GM18520 (cell line): ENCODE measurements around the gene CYP11A1.
"Not testable (repeated sequence)": the region's sequence is repeated elsewhere in the genome, so short reads cannot be mapped to it uniquely, and the experiment has no call there.

Experiments used
- ATAC-seq: cut with Tn5 transposase; IDR thresholded peaks from one replicate; pipeline ENCODE4 v1.9.1; 2021; ENCODE audit not compliant: unreplicated experiment

Gene CYP11A1

DNA sequence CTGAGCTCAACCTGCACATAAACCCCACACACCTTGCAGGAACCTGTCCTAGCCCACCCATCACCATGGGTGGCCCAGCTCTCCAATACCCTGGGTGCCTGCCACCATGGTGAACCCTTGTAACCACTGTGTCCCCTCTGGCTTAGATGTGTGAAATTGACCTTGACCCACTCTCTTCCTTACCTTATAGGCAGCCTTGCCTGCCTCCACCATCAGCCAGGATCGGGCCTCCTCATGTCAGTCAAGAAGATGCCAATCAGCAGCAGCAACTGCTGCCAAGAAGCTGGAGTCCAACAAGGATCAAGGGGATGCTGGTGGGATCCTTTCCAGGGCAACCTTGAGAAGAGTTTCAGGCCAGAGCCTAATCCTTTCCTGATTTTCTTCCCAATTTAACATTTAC, 8.8 kb upstream of the CYP11A1 start:
- ATAC-seq, result no peak

DNA sequence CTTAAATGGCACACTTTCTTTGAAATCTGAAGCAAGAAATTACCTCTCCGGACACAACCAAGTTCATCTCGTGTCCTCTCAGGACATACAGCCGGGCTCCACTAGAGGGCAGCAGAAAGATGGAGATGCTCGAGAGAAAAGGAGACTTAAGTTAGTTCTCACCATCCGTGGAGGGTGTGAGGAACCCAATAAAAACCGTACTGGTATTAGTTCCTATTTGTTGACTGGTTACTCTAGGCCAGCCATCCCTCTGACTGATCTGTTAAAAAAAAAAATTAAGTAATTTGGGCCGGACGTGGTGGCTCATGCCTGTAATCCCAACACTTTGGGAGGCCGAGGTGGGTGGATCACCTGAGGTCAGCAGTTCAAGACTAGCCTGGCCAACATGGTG, 7.9 kb upstream of the CYP11A1 start:
- peak; percentile 33 for ATAC-seq

DNA sequence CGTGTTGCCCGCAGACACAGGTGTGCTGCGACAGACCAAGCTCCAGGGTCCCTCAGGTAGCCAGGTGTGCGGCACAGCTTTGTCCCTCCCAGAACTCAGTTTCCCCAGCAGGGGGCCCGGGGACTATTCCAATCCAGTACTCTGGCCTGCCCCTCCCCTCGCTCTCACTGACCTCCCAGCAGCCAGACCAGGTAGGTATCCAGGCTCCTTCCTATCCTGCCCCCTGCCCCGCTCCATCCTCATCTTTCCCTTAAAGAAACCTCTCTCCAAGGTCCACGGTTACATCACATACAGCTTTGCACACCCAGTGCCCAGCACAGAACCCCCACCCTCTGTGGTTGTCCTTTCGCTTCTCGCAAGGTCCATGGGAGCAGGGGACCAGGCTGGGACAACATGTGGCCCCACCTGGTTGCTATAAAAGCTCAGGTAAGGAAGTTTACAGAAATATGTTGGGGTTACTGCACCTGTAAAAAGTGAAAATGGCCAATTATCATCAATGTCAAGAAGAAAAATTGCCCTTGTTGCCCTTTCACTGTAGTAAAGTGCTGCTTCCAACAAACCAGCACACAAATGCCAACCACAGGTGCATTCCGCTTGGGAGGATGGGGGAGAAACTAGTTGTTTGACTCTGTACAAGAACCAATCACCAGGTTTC, 7.3 kb upstream of the CYP11A1 start:
- ATAC-seq, result no peak

DNA sequence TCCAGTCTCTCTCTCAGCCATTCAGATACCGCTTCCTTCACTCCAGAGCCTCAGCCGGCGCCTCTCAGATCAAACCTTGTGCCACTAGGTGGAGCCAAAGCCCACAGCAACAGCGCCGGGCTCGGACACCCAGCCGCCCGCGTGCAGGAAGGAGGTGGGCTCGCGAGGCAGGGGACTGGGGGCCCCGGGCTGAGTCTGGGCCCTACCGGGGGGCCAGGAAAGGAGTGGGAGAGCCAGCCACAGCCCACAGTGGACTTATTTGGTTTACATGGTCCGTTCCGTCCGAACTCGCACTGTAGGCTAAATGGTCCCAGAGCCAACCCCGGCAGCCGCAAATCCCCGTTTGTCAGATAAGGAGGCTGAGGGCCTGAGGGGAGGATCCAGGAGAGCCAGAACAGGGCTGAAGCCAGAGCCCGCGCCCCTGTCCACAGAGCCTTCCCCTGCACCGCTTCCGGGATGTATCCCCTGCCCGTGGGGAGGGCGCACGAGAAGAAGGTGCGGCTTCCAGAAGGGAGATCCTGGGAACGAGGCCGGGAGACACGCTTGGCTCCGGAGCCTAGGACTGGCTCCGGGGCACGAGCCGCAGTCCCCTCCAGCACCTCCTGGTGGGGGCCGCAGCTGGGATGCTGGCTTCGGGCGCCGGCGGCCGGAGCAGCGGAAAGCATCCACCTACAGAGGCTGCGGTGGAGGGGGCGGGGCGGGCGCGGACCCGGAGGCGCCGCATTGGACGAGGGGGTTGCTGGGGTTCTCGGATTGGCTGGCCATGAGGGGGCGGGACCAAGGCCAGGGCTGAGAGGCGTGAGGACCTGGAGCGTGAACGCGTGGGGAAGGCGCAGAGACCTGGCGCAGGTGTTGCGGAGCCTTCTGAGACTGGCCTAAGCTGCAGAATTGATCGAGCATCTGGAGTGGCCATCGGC, 6.5 kb upstream of the CYP11A1 start:
- peak; percentile 45 for ATAC-seq

DNA sequence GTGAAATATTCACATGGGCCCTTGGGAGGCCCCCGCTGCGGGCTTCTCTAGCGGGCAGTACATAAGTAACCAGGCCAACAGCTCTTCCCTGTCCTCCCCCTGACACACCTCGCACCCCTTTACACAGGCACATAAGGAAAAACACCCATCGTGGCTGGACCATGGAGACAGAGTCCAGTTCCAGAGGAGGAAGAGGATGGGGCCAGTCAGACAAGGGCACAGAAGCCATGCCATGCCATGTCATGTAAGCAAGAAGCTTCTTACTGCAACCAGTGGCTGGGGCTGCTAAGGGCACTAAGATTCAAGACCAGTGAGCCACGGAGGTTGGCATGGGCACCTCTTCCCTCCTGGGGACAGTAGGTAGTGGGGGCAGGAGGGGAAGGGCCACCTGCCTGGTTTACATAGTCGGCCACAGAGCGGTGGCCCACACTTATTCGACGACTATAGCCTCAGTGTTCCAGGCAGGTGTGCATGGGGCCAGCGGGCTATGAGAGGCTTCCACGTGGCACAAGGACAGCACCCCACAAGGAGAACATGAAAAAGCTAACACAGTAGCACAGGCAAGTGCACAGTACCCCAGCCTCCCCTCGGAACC, 5.7 kb upstream of the CYP11A1 start:
- ATAC-seq, result no peak

DNA sequence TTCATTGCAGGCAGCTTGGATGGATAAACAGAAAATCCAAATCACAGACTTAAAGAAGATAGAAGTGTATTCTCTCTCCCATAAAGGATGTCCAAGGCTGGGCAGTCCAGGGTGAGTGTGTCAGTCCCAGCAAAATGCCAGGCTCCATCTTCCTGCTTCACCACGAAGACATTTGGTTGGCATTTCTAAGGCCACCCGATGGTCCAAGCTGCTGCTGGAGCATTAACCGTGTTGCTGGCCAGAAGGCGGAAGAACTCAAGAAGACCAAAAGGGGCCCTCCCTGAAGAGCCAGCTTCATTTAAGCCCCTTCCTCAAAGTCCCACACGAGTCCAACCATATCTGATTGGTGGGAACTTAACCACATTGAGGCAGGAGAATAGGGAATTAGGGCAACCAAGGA, 3.0 kb upstream of the CYP11A1 start:
- no peak for ATAC-seq

DNA sequence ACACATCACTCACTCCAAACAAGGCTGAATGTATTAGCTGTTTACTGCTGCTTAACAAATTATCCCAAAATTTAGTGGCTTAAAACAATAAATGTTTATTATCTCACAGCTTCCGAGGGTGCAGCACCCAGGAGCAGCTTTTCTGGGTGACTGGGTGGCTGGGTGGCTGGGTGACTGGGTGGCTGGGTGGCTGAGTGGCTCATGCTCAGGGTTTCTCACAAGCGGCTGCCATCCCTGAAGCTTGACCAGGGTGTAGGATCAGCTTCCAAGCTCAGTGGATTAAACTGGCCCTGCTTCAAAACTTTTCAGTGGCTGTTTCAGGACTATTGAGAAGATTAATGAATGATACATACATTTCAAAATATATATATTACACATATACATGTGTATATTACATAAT, 2.3 kb upstream of the CYP11A1 start:
- no peak for ATAC-seq

DNA sequence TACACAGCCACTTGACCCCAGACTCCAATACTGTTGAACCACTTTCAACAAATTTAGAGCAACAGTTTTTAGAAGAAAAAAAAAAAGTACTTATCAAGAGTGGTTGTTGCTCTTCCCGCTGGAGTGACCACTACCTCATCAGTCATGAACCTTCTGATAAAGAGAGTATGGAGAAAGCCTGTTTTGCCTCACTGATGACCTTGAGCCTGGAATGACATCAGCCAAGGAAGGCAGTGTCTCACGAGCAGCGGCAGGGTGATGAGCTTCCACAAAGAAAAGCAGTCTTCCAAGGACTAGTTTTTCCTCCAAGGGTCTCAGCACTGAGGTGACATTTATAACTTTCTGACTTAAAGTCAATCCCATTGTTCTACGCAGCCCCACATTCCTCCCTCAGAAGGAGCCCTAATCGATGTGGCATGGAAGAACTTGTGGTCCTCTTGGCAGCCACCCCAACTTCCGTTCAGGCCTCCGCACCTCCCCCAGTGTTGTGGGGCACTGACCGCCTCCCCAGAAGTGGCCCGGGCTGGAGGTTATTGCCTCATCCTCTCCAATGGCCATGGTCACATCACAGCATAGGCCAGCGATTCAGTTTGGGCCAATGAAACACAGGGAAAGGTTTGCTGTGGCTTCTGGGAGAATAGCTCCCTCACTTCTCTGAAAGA, 1.8 kb upstream of the CYP11A1 start:
- ATAC-seq, result no peak

DNA sequence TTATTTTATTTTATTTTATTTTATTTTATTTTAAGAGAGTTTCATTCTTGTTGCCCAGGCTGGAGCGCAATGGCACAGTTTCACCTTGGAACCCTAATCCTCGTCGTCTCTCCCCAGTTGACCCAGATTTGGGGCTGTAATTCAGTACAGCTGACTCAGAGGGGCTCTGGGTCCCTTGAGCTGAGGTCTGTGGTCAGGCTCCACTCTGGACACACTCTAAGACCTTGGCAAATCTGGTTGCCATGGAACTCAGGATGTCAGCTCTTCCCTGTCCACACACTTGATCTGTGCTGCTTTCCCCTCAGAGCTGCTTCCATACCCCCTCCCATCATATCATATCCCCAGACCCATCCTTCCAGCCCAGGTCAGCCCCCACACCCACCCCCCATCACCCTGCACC, 675 bp upstream of the CYP11A1 start:
- no peak for ATAC-seq

DNA sequence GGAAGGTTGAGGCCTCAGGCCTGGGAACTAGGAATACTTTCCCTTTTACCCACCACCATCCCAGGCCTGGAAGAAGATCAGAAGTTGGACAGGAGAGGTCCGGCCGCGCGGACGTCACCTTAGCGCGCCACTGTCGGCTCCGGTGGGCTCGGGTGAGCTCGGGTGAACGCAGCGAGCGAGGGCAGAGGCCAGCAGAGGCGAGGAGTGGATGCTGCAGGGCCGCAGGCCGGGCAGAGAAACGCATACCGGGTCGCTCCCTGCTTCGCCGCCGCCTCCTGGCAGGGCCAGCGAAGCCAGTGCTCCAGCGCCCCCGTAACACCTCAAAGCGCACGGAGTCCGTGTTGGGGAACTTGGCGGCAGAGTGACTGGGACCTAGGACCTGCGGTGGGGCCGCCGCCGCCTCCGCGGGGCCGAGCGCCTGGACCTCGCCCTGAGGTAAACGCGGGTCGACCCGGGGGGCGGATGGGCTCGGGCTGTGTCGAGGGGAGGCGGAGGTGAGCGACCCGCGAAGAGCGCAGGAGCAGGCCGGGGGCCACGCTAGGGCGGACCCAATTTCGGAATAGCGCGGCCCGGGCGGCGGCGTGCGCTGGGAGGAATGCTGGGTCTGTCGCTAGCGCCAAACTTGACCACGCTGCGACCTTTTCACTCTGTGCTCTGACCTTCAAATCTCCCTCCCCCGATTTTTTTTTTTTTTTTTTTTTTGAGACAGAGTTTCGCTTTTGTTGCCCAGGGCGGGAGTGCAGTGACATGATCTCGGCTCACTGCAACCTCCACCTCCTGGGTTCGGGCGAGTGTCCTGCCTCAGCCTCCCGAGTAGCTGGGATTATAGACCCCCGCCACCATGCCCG, 1.6 kb downstream of the CYP11A1 start:
- ATAC-seq, result no peak

DNA sequence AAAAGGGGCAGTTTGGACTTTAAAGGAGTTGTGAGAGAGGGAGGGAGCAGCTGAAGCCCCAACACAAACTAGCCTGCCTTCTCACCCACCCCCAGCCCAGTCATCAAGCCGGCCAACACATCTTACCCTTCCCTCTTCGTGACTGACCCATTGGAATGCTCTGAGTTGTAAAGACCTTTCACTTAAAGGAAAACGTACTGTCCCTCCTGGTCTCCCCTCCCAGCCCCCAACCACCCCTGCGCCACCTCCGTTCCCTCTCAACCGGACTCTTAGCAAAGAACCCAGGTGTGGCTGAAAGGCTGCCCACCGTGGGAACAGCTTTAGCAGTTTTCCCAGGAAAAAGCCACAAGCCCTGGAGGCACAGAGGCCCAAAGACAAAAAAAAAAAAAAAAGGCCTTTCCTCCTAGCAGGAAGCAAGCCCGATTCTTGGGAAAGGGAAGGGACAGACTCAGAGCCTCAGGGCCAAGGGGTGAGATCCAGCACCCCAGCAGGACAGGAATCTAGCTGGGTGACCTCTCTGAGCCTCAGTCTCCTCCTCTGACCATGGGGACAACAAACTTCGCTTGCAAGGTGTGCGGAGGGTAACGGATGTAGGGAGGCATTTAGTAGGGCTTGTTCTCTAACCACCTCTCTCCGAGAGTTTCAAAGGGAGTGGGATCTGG, 2.4 kb downstream of the CYP11A1 start:
- ATAC-seq, result no peak

DNA sequence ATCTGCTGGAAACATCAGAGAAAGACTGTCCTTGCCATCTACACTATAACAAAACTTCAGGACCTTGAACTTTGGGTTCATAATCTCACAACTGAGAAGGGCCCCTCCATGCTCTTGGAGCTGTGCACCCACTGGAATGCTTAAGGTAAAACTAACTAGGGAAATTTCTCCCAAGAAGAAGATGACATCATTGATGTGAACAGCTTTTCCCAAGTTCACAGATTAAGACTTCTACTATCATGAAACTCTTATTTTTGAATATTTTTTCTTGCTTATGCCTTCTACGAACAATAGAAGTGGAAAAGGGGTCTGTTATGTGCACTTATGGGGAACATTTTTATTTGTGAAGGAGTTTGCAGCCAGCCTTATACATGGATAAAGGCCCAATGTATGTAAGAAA, 5.0 kb downstream of the CYP11A1 start:
- no peak for ATAC-seq

DNA sequence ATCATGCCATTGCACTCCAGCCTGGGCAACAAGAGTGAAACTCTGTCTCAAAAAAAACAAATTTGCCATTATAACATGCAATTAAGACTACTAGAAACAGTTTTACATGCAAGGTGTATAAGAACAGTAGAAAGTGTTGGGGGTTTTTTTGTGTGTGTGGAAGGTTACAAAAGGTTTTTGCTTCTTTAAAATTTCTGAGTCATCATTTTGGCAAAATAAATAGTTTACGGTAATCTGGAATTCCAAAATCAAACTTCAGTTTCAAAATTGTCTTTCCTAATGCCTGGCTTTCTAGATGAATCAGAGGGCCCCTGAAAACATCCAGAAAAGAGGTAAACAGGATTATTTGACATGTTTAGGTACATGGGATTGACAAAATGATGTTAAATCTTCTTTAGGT, 6.6 kb downstream of the CYP11A1 start:
- ATAC-seq, result not testable (repeated sequence)

DNA sequence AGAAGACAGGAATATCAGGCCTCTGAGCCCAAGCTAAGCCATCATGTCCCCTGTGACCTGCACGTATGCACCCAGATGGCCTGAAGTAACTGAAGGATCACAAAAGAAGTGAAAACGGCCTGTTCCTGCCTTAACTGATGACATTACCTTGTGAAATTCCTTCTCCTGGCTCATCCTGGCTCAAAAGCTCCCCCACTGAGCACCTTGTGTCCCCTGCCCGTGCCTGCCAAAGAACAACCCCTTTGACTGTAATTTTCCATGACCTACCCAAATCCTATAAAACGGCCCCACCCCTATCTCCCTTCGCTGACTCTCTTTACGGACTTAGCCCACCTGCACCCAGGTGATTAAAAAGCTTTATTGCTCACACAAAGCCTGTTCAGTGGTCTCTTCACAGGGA, 8.1 kb downstream of the CYP11A1 start:
- ATAC-seq, result not testable (repeated sequence)

DNA sequence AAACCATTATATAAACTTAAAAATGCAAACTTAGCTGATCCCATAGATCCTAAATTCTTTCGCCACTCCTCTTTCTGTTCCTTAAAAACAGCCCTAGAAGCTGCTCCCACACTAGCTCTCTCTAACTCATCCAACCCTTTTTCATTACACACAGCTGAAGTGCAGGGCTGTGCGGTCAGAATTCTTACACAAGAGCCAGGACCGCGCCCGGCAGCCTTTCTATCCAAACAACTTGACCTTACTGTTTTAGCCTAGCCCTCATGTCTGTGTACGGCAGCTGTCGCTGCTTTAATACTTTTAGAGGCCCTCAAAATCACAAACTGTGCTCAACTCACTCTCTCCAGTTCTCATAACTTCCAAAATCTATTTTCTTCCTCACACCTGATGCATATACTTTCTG, 9.9 kb downstream of the CYP11A1 start:
- ATAC-seq, result not testable (repeated sequence)

DNA sequence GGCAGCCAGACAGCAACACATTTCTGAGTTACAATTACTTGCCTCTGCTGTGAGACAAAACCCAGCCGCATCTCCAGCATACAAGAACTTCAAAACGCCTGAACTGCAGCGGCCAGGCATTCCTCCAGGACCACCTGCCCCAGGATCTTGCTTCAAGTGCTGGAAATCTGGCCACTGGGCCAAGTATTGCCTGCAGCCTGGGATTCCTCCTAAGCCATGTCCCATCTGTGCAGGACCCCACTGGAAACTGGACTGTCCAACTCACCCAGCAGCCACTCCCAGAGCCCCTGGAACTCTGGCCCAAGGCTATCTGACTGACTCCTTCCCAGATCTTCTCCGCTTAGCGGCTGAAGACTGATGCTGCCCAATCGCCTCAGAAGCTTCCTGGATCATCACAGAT, 11.4 kb downstream of the CYP11A1 start:
- ATAC-seq, result not testable (repeated sequence)

DNA sequence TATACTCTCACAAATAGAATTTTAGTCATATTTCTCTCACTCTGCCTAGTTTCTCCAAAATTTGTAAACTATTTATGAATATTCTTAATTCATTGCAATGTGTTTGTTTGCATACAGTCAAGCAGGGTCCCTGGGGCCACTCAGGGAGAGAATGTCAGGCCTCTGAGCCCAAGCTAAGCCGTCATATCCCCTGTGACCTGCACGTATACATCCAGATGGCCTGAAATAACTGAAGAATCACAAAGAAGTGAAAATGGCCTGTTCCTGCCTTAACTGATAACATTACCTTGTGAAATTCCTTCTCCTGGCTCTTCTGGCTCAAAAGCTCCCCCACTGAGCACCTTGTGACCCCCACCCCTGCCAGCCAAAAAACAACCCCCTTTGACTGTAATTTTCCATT, 13.5 kb downstream of the CYP11A1 start:
- ATAC-seq, result not testable (repeated sequence)

DNA sequence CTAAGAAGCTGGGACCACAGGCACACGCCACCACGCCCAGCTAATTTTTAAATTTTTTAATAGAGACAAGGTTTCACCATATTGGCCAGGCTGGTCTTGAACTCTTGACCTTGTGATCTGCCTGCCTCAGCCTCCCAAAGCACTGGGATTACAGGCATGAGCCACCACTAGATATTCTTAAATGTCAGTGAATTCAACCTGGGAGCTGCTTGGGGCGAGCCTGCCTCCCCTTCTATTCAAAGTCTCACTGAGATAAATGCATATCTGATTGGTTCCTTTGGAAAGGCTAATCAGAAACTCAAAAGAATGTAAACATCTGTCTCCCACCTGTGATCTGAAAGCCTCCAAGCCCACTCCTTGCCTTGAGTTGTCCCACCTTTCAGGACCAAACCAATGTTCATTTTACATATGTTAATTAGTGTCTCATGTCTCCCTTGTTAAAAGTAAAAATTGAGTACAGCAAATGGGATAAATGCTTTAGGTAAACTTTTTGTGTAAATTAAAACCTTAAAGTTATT, 15.0 kb downstream of the CYP11A1 start:
- ATAC-seq, result no peak

DNA sequence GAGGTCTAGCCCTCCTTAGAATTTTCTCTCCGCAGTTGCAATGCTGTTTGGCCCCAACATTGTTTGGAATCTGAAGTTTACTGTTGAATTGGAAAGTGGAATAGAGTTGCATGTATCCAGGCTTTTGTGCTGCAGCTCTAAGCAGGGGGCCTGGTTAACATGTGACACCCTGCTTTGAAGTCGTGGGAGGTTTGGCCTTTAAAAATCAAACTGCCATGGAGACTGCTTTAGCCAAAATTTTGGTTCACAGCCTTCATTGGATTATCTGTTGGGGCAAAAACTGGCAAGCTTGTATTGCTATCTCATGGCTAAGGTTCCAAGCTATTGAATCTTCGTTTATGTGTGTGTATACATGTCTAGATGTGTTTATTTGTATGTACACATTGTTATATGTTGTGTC, 15.8 kb downstream of the CYP11A1 start:
- ATAC-seq, result no peak
